Measurements from ENCODE around the gene DIAPH2. TPM values are rescaled to one million over a fixed set of nuclear protein-coding genes. Genes with fewer than 3 reads are reported as not detected.

Gene DIAPH2
- total and polyA plus RNA-seq, 2 of the 13 experiments (the other 11 are each of a cell fraction or from before 2014, with no cell fraction given): 2.1 to 8.5 TPM

DNA sequence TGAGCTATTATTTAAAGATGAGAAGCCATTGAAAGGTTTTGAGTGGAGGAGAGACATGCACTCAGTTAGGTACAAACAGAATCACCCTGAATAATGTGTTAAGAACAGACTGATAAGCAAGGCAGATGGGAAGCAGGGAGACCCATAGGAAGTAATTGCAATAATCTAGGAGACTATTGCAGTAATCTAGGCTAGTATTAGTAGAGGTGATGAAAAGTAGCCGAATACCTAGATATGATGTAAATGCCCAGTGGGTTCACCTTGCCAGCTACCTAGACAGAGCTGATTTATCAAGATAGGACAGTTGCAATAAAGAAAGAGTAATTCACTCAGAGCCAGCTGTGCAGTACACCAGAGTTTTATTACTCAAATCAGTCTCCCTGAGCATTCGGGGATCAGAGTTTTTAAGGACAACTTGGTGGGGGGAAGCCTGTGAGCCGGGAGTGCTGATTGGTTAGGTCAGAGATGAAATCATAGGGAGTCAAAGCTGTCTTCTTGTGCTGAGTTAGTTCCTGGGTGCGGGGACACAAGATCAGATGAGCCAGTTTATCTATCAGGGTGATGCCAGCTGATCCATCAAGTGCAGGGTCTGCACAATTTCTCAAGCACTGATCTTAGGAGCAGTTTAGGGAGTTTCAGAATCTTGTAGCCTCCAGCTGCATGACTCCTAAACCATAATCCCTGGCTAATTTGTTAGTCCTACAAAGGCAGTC, 626.6 kb downstream of the DIAPH2 start (continued):
- TF ChIP-seq, protein P1, sequence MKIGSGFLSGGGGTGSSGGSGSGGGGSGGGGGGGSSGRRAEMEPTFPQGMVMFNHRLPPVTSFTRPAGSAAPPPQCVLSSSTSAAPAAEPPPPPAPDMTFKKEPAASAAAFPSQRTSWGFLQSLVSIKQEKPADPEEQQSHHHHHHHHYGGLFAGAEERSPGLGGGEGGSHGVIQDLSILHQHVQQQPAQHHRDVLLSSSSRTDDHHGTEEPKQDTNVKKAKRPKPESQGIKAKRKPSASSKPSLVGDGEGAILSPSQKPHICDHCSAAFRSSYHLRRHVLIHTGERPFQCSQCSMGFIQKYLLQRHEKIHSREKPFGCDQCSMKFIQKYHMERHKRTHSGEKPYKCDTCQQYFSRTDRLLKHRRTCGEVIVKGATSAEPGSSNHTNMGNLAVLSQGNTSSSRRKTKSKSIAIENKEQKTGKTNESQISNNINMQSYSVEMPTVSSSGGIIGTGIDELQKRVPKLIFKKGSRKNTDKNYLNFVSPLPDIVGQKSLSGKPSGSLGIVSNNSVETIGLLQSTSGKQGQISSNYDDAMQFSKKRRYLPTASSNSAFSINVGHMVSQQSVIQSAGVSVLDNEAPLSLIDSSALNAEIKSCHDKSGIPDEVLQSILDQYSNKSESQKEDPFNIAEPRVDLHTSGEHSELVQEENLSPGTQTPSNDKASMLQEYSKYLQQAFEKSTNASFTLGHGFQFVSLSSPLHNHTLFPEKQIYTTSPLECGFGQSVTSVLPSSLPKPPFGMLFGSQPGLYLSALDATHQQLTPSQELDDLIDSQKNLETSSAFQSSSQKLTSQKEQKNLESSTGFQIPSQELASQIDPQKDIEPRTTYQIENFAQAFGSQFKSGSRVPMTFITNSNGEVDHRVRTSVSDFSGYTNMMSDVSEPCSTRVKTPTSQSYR (CRISPR knock-in tag; IDR thresholded peaks at IDR 0.05; ENCODE audit: borderline replicate concordance): no peak
- TF ChIP-seq ZSCAN29 (CRISPR knock-in tag; conservative IDR thresholded peaks at IDR 0.05) (no peak), FOXJ3 (CRISPR knock-in tag; IDR thresholded peaks at IDR 0.05; ENCODE audit: borderline replicate concordance) (no peak)

DNA sequence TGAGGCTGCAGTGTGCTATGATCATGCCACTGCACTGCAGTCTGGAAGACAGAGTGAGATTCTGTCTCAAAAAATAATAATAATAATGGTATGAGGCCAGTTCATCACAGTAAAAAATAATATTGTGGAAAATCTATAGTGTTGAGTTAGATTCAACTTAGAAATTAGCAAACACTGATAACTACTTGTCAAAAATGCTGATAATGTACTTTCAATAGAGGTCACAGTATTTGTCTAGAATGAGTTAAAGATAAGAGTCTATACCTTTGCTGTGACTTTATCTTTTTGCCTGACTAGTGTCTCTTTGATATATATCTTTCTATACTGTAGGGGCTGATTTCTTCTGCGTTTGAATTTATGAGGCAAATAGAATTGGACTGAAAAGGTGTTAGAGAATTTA, 629.7 kb downstream of the DIAPH2 start:
- H3K9ac ChIP-seq (ENCODE audit: insufficient read depth, low read depth, low read length): no peak overlapping the region
- ATAC-seq (no peak), DNase-seq (ENCODE audit: low spot score) (no peak), FAIRE-seq (no peak)
- intact Hi-C loops (cut with micrococcal nuclease; ENCODE audit: unreplicated experiment) (no loop called here), in situ Hi-C loops (cut with HindIII; ENCODE audit: extremely low pct_ligation_motif_present, low pct_unique_long_range_greater_than_20kb) (no loop called here)
- ChIA-PET CTCF (ENCODE audit: low intra/inter-chr PET ratio, low total read pairs) (no interaction called here), POLR2A (no interaction called here)
- no peak overlapping the region for H3K4me3 ChIP-seq (replicated peaks in 1 of 3; ENCODE audit: insufficient read depth in 1 of 3, low read depth in 2 of 3, low read length in 3 of 3)
- H3K27ac ChIP-seq (ENCODE audit: extremely low read length, insufficient read depth, low read length): no peak overlapping the region
- H3K36me3 ChIP-seq (replicated peaks in 1 of 2; ENCODE audit: control insufficient read depth in 1 of 2, insufficient read depth in 2 of 2, low read length in 2 of 2): no peaks in the 10 kb centered on the region
- H3K27me3 ChIP-seq (ENCODE audit: control insufficient read depth in 1 of 2, insufficient read depth in 2 of 2, low read length in 2 of 2): no peaks in the 10 kb centered on the region
- WGBS (ENCODE audit: low lambda C conversion rate): 73% methylated on average over 1 of the region's 1 CpG
- no peak overlapping the region for H3K4me2 ChIP-seq (ENCODE audit: low read depth, low read length)
- H2AFZ ChIP-seq (ENCODE audit: low read length): no peak overlapping the region
- TF ChIP-seq MAFF (IDR thresholded peaks at IDR 0.05; ENCODE audit: low read depth, low read length) (peak; percentile 16; the same call in 1 of the 2 replicates), SRF (IDR thresholded peaks at IDR 0.05; ENCODE audit: low read depth, low read length) (no peak), RAD21 (CRISPR knock-in tag; IDR thresholded peaks at IDR 0.05) (no peak), TSC22D2 (CRISPR knock-in tag; IDR thresholded peaks at IDR 0.05; ENCODE audit: borderline replicate concordance) (no peak), MAFK (conservative IDR thresholded peaks at IDR 0.05 in 1 of 2, IDR thresholded peaks at IDR 0.05 in 1 of 2; ENCODE audit: low read length in 2 of 2) (peak; percentile 39 to 58; a peak in 3 of 4 replicates), KDM1A (CRISPR knock-in tag; IDR thresholded peaks at IDR 0.05) (no peak), ADNP (CRISPR knock-in tag; IDR thresholded peaks at IDR 0.05) (no peak), ZBTB3 (CRISPR knock-in tag; IDR thresholded peaks at IDR 0.05; ENCODE audit: borderline replicate concordance, low read depth) (no peak), ZNF317 (CRISPR knock-in tag; IDR thresholded peaks at IDR 0.05) (no peak), ZNF616 (CRISPR knock-in tag; IDR thresholded peaks at IDR 0.05; ENCODE audit: low read depth) (no peak), TAF15 (IDR thresholded peaks at IDR 0.05; ENCODE audit: low read depth, low read length, poor library complexity, severe bottlenecking) (no peak), POLR2A (IDR thresholded peaks at IDR 0.05; ENCODE audit: insufficient read depth in 1 of 2, low read depth in 2 of 2, low read length in 2 of 2) (no peak)
- H3K9me3 ChIP-seq (ENCODE audit: low read length): no peaks in the 10 kb centered on the region
- H3K4me1 ChIP-seq (ENCODE audit: insufficient read depth, low read length): no peaks in the 10 kb centered on the region
- no TSS peak for BruUV-seq (replicated peaks)
- no peaks in the 10 kb centered on the region for H3K79me2 ChIP-seq (ENCODE audit: insufficient read depth, low read length)
- no peaks in the 10 kb centered on the region for H4K20me1 ChIP-seq (ENCODE audit: insufficient read depth, low read length)

Measured in HepG2 (cell line).